Measurements from ENCODE around the gene PITRM1.
"Not testable (repeated sequence)": the region's sequence is repeated elsewhere in the genome, so short reads cannot be mapped to it uniquely, and the experiment has no call there.

The PITRM1 gene

DNA sequence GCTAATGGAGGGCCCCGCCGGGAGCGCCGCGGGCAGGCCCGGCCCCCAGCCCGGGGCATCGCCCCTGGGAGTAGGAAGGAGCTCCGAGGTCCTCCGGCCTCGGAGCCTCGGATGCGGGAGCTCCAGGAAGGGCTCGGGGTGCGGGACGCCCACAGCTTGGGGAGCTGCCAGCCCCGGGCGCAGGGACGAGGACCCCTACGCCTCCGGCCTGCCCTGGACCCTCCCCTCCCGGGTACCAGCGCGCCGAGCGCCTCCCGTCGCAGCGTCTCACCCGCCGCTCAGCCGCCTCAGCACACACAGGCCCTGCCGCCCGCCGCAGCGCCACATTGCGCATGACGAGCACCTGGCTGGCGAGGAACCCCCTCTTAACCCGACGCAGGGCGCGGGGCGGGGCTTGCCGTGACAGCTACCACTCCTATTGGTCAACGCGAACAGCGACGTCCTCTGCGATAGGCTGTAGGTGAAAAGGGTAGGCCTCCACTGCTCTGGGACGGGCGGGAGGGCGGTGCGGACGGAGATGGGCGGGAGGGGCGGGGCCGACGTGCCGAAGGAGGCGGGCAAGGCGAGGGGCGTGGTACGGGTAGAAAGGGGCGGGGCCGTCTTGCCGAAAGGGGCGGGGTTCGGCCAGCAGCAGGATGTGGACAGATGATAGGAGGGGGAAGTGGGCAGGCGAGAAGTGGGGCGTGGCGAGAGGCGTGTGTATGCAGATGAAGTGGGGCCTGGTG lies at the start of gene PITRM1:
TSS of gene PITRM1 (minus strand) at position 337 of the 725 bp plus-strand sequence. CDS start at position 327, 10 bp downstream.
- TF ChIP-seq CTCF (IDR thresholded peaks at IDR 0.05; ENCODE audit: low read depth, low read length) = no peak
- DNase-seq (ENCODE audit: extremely low read depth, low read depth) = peak; percentile 99

DNA sequence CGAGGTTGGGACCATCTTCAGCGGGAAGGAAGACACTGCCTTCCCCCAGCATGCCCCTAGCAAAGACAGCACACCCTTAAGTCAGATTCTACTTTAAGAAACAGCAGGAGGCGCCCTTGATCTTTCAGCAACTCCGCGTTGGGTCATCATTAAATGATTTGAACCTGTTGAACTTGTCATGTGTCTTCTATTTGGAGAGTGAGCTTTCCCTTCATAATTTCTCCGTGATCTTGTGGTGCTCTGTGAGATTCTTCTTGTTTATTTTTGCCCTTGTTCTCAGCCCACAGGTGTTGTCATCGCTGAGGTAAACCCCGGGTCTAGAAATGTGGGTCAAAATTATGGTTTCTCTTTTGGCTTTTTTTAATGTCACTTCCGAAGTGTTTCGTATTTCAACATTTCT lies 49.5 kb upstream of the PITRM1 start:
- peak; percentile 24 for TF ChIP-seq CTCF (IDR thresholded peaks at IDR 0.05; ENCODE audit: low read depth, low read length)
- no peak for DNase-seq (ENCODE audit: extremely low read depth, low read depth)

GRCh38 chr10:3221601-3222000 lies 49.0 kb upstream of the PITRM1 start:
- DNase-seq (ENCODE audit: extremely low read depth, low read depth) = not testable (repeated sequence)

DNA sequence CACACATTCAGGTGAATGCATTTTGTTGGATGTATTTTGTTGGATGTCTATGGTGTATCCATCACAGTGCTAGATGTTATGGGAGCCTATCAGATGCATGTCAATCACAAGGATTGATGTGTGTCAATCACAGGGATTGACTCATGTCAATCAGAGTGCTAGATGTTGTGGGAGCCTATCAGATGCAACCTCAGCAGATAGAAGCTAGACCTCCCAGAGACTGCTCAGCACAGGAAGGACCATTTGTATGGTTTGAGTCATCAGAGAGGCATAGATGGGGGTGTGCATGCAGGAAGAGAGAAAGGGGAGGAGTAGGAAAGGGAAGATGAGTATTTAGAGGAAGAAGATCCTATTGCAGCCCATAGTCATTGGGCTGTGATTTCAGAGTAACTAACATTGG lies 48.3 kb upstream of the PITRM1 start:
- TF ChIP-seq CTCF (IDR thresholded peaks at IDR 0.05; ENCODE audit: low read depth, low read length) = no peak
- no peak for DNase-seq (ENCODE audit: extremely low read depth, low read depth)

GRCh38 chr10:3219021-3219628 lies 46.5 kb upstream of the PITRM1 start:
- DNase-seq (ENCODE audit: extremely low read depth, low read depth) = not testable (repeated sequence)

DNA sequence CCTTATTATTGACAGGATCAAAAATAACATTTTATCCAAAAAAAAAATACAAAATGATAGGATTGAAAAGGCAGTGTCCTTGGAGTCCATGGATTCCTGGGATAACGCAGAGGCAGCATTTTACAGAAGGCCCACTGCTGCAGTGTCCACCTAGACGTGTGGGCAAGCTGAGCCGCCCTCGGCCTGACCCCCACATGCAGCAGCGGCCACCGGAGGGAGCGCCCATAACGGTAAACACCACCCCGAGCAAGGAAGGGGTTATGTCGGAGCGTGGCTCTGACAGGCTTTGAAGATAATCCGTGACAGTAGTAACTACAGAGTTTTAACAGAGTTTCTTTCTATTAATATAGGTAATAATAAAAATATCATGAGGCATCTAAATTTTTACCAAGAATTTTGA lies 45.3 kb upstream of the PITRM1 start:
- TF ChIP-seq CTCF (IDR thresholded peaks at IDR 0.05; ENCODE audit: low read depth, low read length) = no peak
- no peak for DNase-seq (ENCODE audit: extremely low read depth, low read depth)

- no peak for DNase-seq (ENCODE audit: extremely low read depth, low read depth)
- TF ChIP-seq CTCF (IDR thresholded peaks at IDR 0.05; ENCODE audit: low read depth, low read length) = no peak
These were observed 44.7 kb upstream of the PITRM1 start for GRCh38 chr10:3217301-3217700.

DNA sequence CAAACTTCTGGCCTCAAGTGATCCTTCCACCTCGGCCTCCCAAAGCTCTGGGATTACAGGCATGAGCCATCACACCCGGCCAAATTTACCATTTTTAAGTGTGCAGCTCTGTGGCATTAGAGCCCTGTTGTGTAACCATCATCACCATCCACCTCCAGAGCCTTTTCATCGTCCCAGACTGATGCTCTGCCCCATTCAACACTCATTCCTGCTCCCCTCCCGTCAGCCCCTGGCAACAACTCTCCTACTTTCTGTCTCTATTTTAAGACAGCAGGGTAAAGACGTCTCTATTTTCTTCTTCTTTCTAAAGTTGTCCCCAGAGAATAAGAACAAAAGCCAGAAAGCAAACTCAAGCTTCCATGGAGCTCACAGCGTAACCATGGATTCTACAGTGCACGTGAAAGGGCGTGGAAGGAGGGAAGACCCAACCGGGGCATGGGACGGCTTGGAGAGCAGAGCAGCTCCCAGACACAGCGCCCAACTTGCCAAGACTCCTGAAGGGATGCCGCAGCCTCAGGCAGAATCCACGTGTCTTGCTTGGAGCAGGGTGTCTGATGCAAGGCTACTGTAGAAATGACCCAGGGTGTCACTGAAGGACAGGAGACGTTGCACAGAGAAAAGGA lies 42.7 kb upstream of the PITRM1 start:
- no peak for DNase-seq (ENCODE audit: extremely low read depth, low read depth)
- no peak for TF ChIP-seq CTCF (IDR thresholded peaks at IDR 0.05; ENCODE audit: low read depth, low read length)
